Neural progenitor cell (in vitro differentiated cells): ENCODE results near the gene MRPS9. TPM values are rescaled to one million over a fixed set of nuclear protein-coding genes. Genes with fewer than 3 reads are reported as not detected.

Source experiments
- DNase-seq: peaks from one replicate; pipeline ENCODE4 v3.0.0-alpha.2; 2016; ENCODE audit warnings: low spot score
- H2AFZ ChIP-seq: fragments of 200-600 bp; sonication (generic); replicated peaks from 2 replicates; pipeline ENCODE4 v1.6.1; 2016; ENCODE audit warnings: antibody characterized with exemption
- H3F3A ChIP-seq: fragments of 200-600 bp; sonication (generic); 2 replicates; pipeline ENCODE4 v1.6.1; 2016; ENCODE audit warnings: antibody characterized with exemption, low read depth
- H3K27ac ChIP-seq: fragments of 200-600 bp; sonication (generic); 2 replicates; pipeline ENCODE4 v1.5.1; 2016; ENCODE audit warnings: mild to moderate bottlenecking
- H3K27me3 ChIP-seq: fragments of 200-600 bp; sonication (generic); 2 replicates; pipeline ENCODE4 v1.6.1; 2016; ENCODE audit warnings: mild to moderate bottlenecking, moderate library complexity
- H3K36me3 ChIP-seq: fragments of 200-600 bp; sonication (generic); 2 replicates; pipeline ENCODE4 v1.5.1; 2016
- H3K4me1 ChIP-seq: fragments of 200-600 bp; sonication (generic); 2 replicates; pipeline ENCODE4 v1.6.1; 2016; ENCODE audit warnings: mixed run types
- H3K4me2 ChIP-seq: fragments of 200-600 bp; sonication (generic); 2 replicates; pipeline ENCODE4 v1.6.1; 2016
- H3K4me3 ChIP-seq: fragments of 200-600 bp; sonication (generic); 2 replicates; pipeline ENCODE4 v1.5.1; 2016
- H3K79me2 ChIP-seq: fragments of 200-600 bp; sonication (generic); 2 replicates; pipeline ENCODE4 v1.6.1; 2016; ENCODE audit warnings: low read depth
- H3K9ac ChIP-seq: fragments of 200-600 bp; sonication (generic); 2 replicates; pipeline ENCODE4 v1.6.1; 2016
- H3K9me3 ChIP-seq: fragments of 200-600 bp; sonication (generic); 2 replicates; pipeline ENCODE4 v1.5.1; 2016; ENCODE audit warnings: low read depth
- H4K20me1 ChIP-seq: fragments of 200-600 bp; sonication (generic); 2 replicates; pipeline ENCODE4 v1.6.1; 2016; ENCODE audit warnings: low read depth
- H3K27ac Mint-ChIP-seq: 3 replicates; pipeline ENCODE4 v1.8.0; 2021; ENCODE audit warnings: mixed read lengths
- H3K27me3 Mint-ChIP-seq: 2 replicates; pipeline ENCODE4 v1.8.0; 2022; ENCODE audit warnings: low read depth, mild to moderate bottlenecking, inconsistent platforms, moderate library complexity, mixed read lengths; ENCODE audit not compliant: insufficient read depth
- H3K36me3 Mint-ChIP-seq: 3 replicates; pipeline ENCODE4 v1.8.0; 2021; ENCODE audit warnings: mixed read lengths
- H3K4me1 Mint-ChIP-seq: 3 replicates; pipeline ENCODE4 v1.8.0; 2021; ENCODE audit warnings: mixed read lengths
- H3K4me3 Mint-ChIP-seq: 3 replicates; pipeline ENCODE4 v1.8.0; 2021; ENCODE audit warnings: mild to moderate bottlenecking, moderate library complexity, mixed read lengths
- H3K9me3 Mint-ChIP-seq: 3 replicates; pipeline ENCODE4 v1.8.0; 2020; ENCODE audit warnings: mixed read lengths
- EZH2 ChIP-seq: fragments of 200-600 bp; sonication (generic); IDR thresholded peaks from 2 replicates; pipeline ENCODE4 v1.6.1; 2017; ENCODE audit warnings: antibody characterized with exemption, mild to moderate bottlenecking, moderate library complexity
- EZH2phosphoT487 ChIP-seq: fragments of 200-600 bp; sonication (generic); IDR thresholded peaks from 2 replicates; pipeline ENCODE4 v1.6.1; 2017; ENCODE audit warnings: antibody characterized with exemption
- total RNA-seq: library from RNA; depleted of rRNA; stranded (reverse); fragments of >200 nt; gene quantifications from 2 replicates; pipeline ENCODE4 v1.2.3, GENCODE V29; 2015; ENCODE audit warnings: low replicate concordance
- TF ChIP-seq, protein P1 (sequence below): fragments of 200-600 bp; sonication (generic); IDR thresholded peaks from 2 replicates; pipeline ENCODE4 v1.5.1; 2017; ENCODE audit warnings: antibody characterized with exemption, mild to moderate bottlenecking

Gene MRPS9
- total RNA-seq, 1 donor from 2014 or later = 78.0 TPM

DNA sequence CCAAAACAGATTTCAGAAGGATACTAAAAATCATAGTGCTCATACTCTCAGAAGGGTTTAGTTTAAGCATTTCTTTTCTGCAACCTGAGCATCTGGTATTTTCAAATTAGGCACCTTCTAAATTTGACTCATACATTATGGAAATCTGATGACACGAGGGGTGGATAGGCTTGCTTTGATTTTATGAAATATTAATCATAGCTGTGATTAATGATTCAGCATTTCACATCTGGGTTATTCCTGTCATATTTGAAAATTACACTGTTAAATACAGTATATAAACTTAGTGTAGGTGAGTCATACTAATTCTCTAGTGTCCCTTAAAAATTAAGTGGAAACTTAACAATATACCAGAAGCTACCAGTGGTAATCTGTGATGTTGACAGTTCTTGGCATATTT, 47.7 kb downstream of the MRPS9 start:
- no peak overlapping the region for H3K4me2 ChIP-seq
- H3K79me2 ChIP-seq = no peaks in the 10 kb centered on the region
- Mint-ChIP-seq H3K4me3 (no peak overlapping the region), H3K4me1 (peaks cover 19% of the 10 kb centered on the region), H3K27me3 (no peaks in the 10 kb centered on the region), H3K27ac (no peak overlapping the region), H3K9me3 (no peaks in the 10 kb centered on the region), H3K36me3 (peaks cover 2% of the 10 kb centered on the region)
- H3K9ac ChIP-seq = no peak overlapping the region
- H3K4me1 ChIP-seq = peaks cover 4% of the 10 kb centered on the region
- no peak overlapping the region for H3K4me3 ChIP-seq
- peaks cover 4% of the 10 kb centered on the region for H4K20me1 ChIP-seq
- no peak overlapping the region for H3K27ac ChIP-seq
- no peaks in the 10 kb centered on the region for H3K27me3 ChIP-seq
- H3K9me3 ChIP-seq = no peaks in the 10 kb centered on the region
- H3K36me3 ChIP-seq = peaks cover 6% of the 10 kb centered on the region
- TF ChIP-seq, protein P1, sequence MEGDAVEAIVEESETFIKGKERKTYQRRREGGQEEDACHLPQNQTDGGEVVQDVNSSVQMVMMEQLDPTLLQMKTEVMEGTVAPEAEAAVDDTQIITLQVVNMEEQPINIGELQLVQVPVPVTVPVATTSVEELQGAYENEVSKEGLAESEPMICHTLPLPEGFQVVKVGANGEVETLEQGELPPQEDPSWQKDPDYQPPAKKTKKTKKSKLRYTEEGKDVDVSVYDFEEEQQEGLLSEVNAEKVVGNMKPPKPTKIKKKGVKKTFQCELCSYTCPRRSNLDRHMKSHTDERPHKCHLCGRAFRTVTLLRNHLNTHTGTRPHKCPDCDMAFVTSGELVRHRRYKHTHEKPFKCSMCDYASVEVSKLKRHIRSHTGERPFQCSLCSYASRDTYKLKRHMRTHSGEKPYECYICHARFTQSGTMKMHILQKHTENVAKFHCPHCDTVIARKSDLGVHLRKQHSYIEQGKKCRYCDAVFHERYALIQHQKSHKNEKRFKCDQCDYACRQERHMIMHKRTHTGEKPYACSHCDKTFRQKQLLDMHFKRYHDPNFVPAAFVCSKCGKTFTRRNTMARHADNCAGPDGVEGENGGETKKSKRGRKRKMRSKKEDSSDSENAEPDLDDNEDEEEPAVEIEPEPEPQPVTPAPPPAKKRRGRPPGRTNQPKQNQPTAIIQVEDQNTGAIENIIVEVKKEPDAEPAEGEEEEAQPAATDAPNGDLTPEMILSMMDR = no peak
- TF ChIP-seq EZH2phosphoT487 (no peak), EZH2 (no peak)
- H2AFZ ChIP-seq = no peak overlapping the region
- DNase-seq = no peak
- no peaks in the 10 kb centered on the region for H3F3A ChIP-seq

DNA sequence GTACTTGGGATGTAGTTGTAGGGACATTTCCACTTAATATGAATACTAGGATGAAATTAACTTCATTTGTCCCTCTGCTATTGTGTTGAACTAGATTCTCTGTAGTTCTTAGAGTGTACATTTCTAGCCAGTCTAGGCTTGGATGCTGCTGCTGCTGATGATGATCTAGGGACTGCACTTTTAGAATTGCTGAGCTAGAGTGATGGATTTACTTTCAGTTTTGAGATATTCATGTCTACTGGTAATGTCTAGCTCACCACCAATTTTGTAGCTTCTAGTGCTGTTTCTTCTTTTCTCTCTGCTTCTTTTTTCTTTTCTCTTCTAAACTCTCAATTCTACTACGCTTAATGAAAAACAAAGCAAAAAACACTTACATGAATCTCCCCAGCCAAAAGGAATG, 49.4 kb downstream of the MRPS9 start:
- Mint-ChIP-seq H3K27me3 (no peaks in the 10 kb centered on the region), H3K27ac (peak overlapping the region; percentile 19), H3K4me3 (no peak overlapping the region), H3K36me3 (no peaks in the 10 kb centered on the region), H3K9me3 (no peaks in the 10 kb centered on the region), H3K4me1 (peaks cover 1% of the 10 kb centered on the region)
- DNase-seq = no peak
- Histone ChIP-seq H3K79me2 (no peaks in the 10 kb centered on the region), H3F3A (no peaks in the 10 kb centered on the region), H3K4me2 (no peak overlapping the region), H3K9me3 (no peaks in the 10 kb centered on the region), H2AFZ (no peak overlapping the region), H3K36me3 (peaks cover 15% of the 10 kb centered on the region), H3K4me3 (no peak overlapping the region), H4K20me1 (peaks cover 4% of the 10 kb centered on the region), H3K9ac (no peak overlapping the region), H3K27ac (no peak overlapping the region), H3K27me3 (no peaks in the 10 kb centered on the region), H3K4me1 (no peaks in the 10 kb centered on the region)
- TF ChIP-seq, protein P1 = no peak
- TF ChIP-seq EZH2phosphoT487 (no peak), EZH2 (no peak)

GRCh38 chr2:105090091-105090490, 52.2 kb downstream of the MRPS9 start:
- no peak for DNase-seq
- no peaks in the 10 kb centered on the region for H3K27me3 Mint-ChIP-seq
- H3F3A ChIP-seq = no peaks in the 10 kb centered on the region
- no peak overlapping the region for H3K4me2 ChIP-seq
- no peak overlapping the region for H3K27ac Mint-ChIP-seq
- H3K27ac ChIP-seq = no peak overlapping the region
- H3K4me1 ChIP-seq = no peaks in the 10 kb centered on the region
- peaks cover 30% of the 10 kb centered on the region for H3K36me3 ChIP-seq
- H4K20me1 ChIP-seq = no peaks in the 10 kb centered on the region
- H3K9me3 ChIP-seq = no peaks in the 10 kb centered on the region
- H3K36me3 Mint-ChIP-seq = peaks cover 2% of the 10 kb centered on the region
- H3K4me3 Mint-ChIP-seq = no peak overlapping the region
- no peaks in the 10 kb centered on the region for H3K79me2 ChIP-seq
- no peak overlapping the region for H3K9ac ChIP-seq
- no peak overlapping the region for H2AFZ ChIP-seq
- TF ChIP-seq EZH2 (no peak), EZH2phosphoT487 (no peak)
- TF ChIP-seq, protein P1 = no peak
- H3K27me3 ChIP-seq = no peaks in the 10 kb centered on the region
- no peaks in the 10 kb centered on the region for H3K9me3 Mint-ChIP-seq
- H3K4me1 Mint-ChIP-seq = no peaks in the 10 kb centered on the region
- no peak overlapping the region for H3K4me3 ChIP-seq
